ENCODE data around the gene RANGAP1.

Gene RANGAP1

GRCh38 chr22:41197038-41197972 lies 88.7 kb downstream of the RANGAP1 start:
- no peak for FAIRE-seq
- TF ChIP-seq POLR2A (IDR thresholded peaks at IDR 0.05; ENCODE audit: low read depth, low read length), result no peak
- DNase-seq (ENCODE audit: insufficient read length, low spot score), result peak; percentile 73

Data from H54 (cell line).